Stimulated activated CD8-positive, alpha-beta memory T cell treated with anti-CD3 and anti-CD28 coated beads, Interleukin-7, amount 100 ng/mL, for 48 hours (primary cell): ENCODE data around the gene CAPN9.
"Not testable (repeated sequence)": the region's sequence is repeated elsewhere in the genome, so short reads cannot be mapped to it uniquely, and the experiment has no call there.

Experiments
- DNase-seq, 2 donors: peaks; one replicate each; pipeline ENCODE4 v3.0.0-alpha.2; 2020; ENCODE audit warnings: low read depth in 1 of 2; ENCODE audit errors: extremely low read depth in 1 of 2

CAPN9 gene

GRCh38 chr1:230844561-230844960 lies 97.4 kb downstream of the CAPN9 start:
- DNase-seq, result no peak

DNA sequence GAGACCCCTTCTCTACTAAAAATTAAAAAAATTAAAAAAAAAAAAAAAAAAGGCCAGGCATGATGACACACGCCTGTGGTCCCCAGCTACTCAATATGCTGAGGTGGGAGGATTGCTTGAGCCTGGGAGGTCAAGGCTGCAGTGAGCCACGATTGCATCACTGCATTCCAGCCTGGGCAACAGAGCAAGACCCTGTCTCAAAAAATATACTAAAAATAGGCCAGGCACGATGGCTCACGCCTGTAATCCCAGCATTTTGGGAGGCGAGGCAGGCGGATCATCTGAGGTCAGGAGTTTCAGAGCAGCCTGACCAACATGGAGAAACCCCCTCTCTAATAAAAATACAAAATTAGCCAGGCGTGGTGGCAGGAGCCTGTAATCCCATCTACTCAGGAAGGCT lies 98.0 kb downstream of the CAPN9 start:
- DNase-seq, result not testable (repeated sequence)

- no peak for DNase-seq
Observed at GRCh38 chr1:230848235-230848634, 101.0 kb downstream of the CAPN9 start.

- no peak for DNase-seq
Observed at GRCh38 chr1:230849451-230850224, 102.5 kb downstream of the CAPN9 start.

GRCh38 chr1:230850547-230850946 lies 103.4 kb downstream of the CAPN9 start:
- no peak for DNase-seq

- no peak for DNase-seq
Observed at GRCh38 chr1:230851291-230851691, 104.1 kb downstream of the CAPN9 start.
